ENCODE measurements around the gene RBM24.
"Not testable (repeated sequence)": the region's sequence is repeated elsewhere in the genome, so short reads cannot be mapped to it uniquely, and the experiment has no call there.

DNA sequence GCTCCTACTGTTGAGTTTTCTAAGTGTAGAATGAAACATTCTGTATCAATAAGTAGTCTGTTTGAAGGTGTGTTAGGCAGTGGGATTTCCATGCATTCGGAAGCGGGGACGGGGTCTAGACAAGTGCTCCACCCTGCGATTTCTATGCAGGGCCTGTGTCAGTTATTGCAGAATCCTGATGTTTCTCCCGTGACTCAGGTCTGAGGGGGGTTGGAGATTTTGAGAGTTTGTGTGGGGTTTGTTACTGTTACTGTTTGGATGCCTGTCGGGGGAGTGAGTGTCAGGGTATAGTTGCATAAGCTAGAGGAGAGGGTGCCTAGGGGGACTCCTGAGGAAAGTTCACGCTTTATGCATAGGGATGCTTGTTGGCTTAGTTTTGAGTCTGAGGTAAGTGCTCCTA is 39.1 kb downstream of the RBM24 start:
- TF ChIP-seq MYC (IDR thresholded peaks at IDR 0.05; ENCODE audit: low read depth, low read length); POLR2A (IDR thresholded peaks at IDR 0.05; ENCODE audit: extremely low read depth, insufficient read length): not testable (repeated sequence)
- TF ChIP-seq, protein P1, sequence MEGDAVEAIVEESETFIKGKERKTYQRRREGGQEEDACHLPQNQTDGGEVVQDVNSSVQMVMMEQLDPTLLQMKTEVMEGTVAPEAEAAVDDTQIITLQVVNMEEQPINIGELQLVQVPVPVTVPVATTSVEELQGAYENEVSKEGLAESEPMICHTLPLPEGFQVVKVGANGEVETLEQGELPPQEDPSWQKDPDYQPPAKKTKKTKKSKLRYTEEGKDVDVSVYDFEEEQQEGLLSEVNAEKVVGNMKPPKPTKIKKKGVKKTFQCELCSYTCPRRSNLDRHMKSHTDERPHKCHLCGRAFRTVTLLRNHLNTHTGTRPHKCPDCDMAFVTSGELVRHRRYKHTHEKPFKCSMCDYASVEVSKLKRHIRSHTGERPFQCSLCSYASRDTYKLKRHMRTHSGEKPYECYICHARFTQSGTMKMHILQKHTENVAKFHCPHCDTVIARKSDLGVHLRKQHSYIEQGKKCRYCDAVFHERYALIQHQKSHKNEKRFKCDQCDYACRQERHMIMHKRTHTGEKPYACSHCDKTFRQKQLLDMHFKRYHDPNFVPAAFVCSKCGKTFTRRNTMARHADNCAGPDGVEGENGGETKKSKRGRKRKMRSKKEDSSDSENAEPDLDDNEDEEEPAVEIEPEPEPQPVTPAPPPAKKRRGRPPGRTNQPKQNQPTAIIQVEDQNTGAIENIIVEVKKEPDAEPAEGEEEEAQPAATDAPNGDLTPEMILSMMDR (IDR thresholded peaks at IDR 0.05; ENCODE audit: low read depth, low read length): not testable (repeated sequence)
